CD14-positive monocyte (primary cell): ENCODE data around the gene IRF8. TPM values are rescaled to one million over a fixed set of nuclear protein-coding genes. Genes with fewer than 3 reads are reported as not detected.

Experiments
- DNase-seq, 3 donors: peaks; one replicate each; pipeline ENCODE4 v3.0.0-alpha.2; 2011 to 2022
- H2AFZ ChIP-seq: 2 replicates; pipeline ENCODE4 v1.6.0; 2012; ENCODE audit warnings: mild to moderate bottlenecking, low read depth, low read length, inconsistent platforms; ENCODE audit not compliant: insufficient read depth, poor library complexity, severe bottlenecking
- H3K27ac ChIP-seq, 2 donors: 1 replicate in 1 of 2; 2 replicates in 1 of 2; pipeline ENCODE4 v1.5.1; 2012 to 2013; ENCODE audit warnings: low read length in 2 of 2, control low read depth in 1 of 2, inconsistent platforms in 1 of 2, low read depth in 1 of 2, mild to moderate bottlenecking in 1 of 2
- H3K27me3 ChIP-seq, 2 donors: one replicate each; pipeline versions ENCODE4 v1.6.0 to v1.6.1; 2011 to 2013; ENCODE audit warnings: low read length in 2 of 2; ENCODE audit not compliant: control insufficient read depth in 2 of 2, insufficient read depth in 2 of 2
- H3K36me3 ChIP-seq, 2 donors: replicated peaks in 1 of 2; 1 replicate in 1 of 2; 2 replicates in 1 of 2; pipeline versions ENCODE4 v1.5.1 to v1.6.1; 2012 to 2013; ENCODE audit warnings: low read length in 2 of 2, control low read depth in 1 of 2, inconsistent platforms in 1 of 2, mild to moderate bottlenecking in 1 of 2; ENCODE audit not compliant: insufficient read depth in 2 of 2, control insufficient read depth in 1 of 2
- H3K4me1 ChIP-seq, 2 donors: 1 replicate in 1 of 2; 2 replicates in 1 of 2; pipeline versions ENCODE4 v1.5.1 to v1.6.1; 2012 to 2013; ENCODE audit warnings: low read length in 2 of 2, control low read depth in 1 of 2, inconsistent platforms in 1 of 2, mild to moderate bottlenecking in 1 of 2, moderate library complexity in 1 of 2; ENCODE audit not compliant: insufficient read depth in 2 of 2, control insufficient read depth in 1 of 2
- H3K4me2 ChIP-seq: replicated peaks from 2 replicates; pipeline ENCODE3; 2012; ENCODE audit warnings: low read length, moderate library complexity, mild to moderate bottlenecking; ENCODE audit not compliant: poor library complexity, severe bottlenecking; ENCODE audit errors: extremely low read depth
- H3K4me3 ChIP-seq, 3 experiments: fragments of 200-600 bp in 1 of 3; sonication (generic) in 1 of 3; replicated peaks in 1 of 3; 1 replicate in 2 of 3; 2 replicates in 1 of 3; pipeline ENCODE4 v1.5.1; 2011 to 2013; ENCODE audit warnings: low read length in 3 of 3, mild to moderate bottlenecking in 3 of 3, control low read depth in 2 of 3, low read depth in 2 of 3, inconsistent platforms in 1 of 3, moderate library complexity in 1 of 3
- H3K79me2 ChIP-seq: 2 replicates; pipeline ENCODE4 v1.6.0; 2012; ENCODE audit warnings: mild to moderate bottlenecking, control low read depth, inconsistent platforms, low read length, moderate library complexity; ENCODE audit not compliant: insufficient read depth
- H3K9ac ChIP-seq: 2 replicates; pipeline ENCODE4 v1.6.0; 2017; ENCODE audit warnings: low read length, mild to moderate bottlenecking; ENCODE audit not compliant: insufficient read depth, poor library complexity, severe bottlenecking
- H3K9me3 ChIP-seq, 2 donors: replicated peaks in 1 of 2; 1 replicate in 1 of 2; 2 replicates in 1 of 2; pipeline versions ENCODE4 v1.5.1 to v1.6.1; 2012 to 2013; ENCODE audit warnings: low read length in 2 of 2, control low read depth in 1 of 2; ENCODE audit not compliant: control insufficient read depth in 1 of 2, insufficient read depth in 1 of 2
- H4K20me1 ChIP-seq: 2 replicates; pipeline ENCODE4 v1.6.0; 2012; ENCODE audit warnings: mild to moderate bottlenecking, low read length, control low read depth, moderate library complexity; ENCODE audit not compliant: insufficient read depth
- H3K27ac Mint-ChIP-seq, 7 donors: one replicate each; pipeline ENCODE4 v1.8.0; 2020; ENCODE audit warnings: mild to moderate bottlenecking in 7 of 7, mixed read lengths in 7 of 7, moderate library complexity in 6 of 7, inconsistent platforms in 2 of 7
- H3K27me3 Mint-ChIP-seq, 3 donors: one replicate each; pipeline ENCODE4 v1.8.0; 2021 to 2022; ENCODE audit warnings: low read depth in 3 of 3, mild to moderate bottlenecking in 3 of 3, mixed read lengths in 3 of 3, moderate library complexity in 3 of 3, inconsistent platforms in 1 of 3
- H3K36me3 Mint-ChIP-seq, 2 donors: one replicate each; pipeline ENCODE4 v1.8.0; 2020; ENCODE audit warnings: mixed read lengths in 2 of 2, inconsistent platforms in 1 of 2, mild to moderate bottlenecking in 1 of 2
- H3K4me1 Mint-ChIP-seq: one replicate; pipeline ENCODE4 v1.8.0; 2020; ENCODE audit warnings: mild to moderate bottlenecking, mixed read lengths
- H3K4me3 Mint-ChIP-seq, 2 donors: one replicate each; pipeline ENCODE4 v1.8.0; 2020; ENCODE audit warnings: mild to moderate bottlenecking in 2 of 2, mixed read lengths in 2 of 2, moderate library complexity in 1 of 2
- H3K9me3 Mint-ChIP-seq, 7 donors: one replicate each; pipeline ENCODE4 v1.8.0; 2020 to 2022; ENCODE audit warnings: mixed read lengths in 7 of 7, mild to moderate bottlenecking in 6 of 7, moderate library complexity in 6 of 7, inconsistent platforms in 2 of 7
- CTCF ChIP-seq: fragments of 200-600 bp; IDR thresholded peaks from one replicate; pipeline ENCODE4 v1.8.0; 2022; ENCODE audit warnings: antibody characterized with exemption, mild to moderate bottlenecking
- whole genome bisulfite sequencing: methylation state at CpG from one replicate; pipeline ENCODE4 v1.1.5; 2013; ENCODE audit warnings: missing lambda C conversion rate; ENCODE audit not compliant: insufficient coverage; 5-methylcytosine and 5-hydroxymethylcytosine counted together
- intact Hi-C, 2 donors: fragments of 100-400 bp; cut with micrococcal nuclease; formaldehyde crosslinking; loops; one replicate each; pipeline versions ENCODE4 v1.15.0 to v1.15.1; 2023
- polyA plus RNA-seq, 3 donors: library from polyadenylated mRNA; depleted of rRNA in 1 of 3; unstranded in 2 of 3; stranded (reverse) in 1 of 3; fragments of 300-500 nt in 2 of 3; fragments of >200 nt in 1 of 3; fragmentation: Illumina TruSeq in 2 of 3; gene quantifications; 1 replicate in 2 of 3; 2 replicates in 1 of 3; pipeline ENCODE4 v1.2.3, GENCODE V29; 2012 to 2021

The IRF8 gene
- polyA plus RNA-seq, 3 donors = 157 to 187 (median 184) TPM

GRCh38 chr16:85929259-85929721 is 30.3 kb downstream of the IRF8 start:
- WGBS = 92% methylated on average over 16 of the region's 16 CpGs
- Mint-ChIP-seq H3K4me1 (peaks cover 74% of the 10 kb centered on the region), H3K9me3 (peaks cover 0 to 5% (median 0%) of the 10 kb centered on the region in 7 donors)

DNA sequence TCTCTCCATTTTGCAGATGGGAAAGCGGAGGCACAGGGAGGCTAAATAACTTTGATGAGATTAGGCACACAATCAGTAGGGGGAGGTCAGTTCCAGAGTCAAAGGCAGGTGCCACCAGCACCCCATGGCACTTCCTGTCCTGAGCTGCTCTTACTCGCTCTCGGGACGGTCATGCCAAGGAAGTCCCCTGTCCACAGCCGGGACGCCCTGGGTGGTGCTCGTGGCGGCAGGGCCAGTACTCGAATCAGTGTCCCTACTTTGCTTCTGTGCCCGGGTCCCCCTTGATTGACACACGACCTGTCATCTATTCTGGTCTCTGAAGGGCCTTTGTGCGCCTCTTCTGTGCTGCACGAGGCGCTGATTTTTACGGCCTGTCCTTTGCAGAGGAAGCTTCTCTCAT is 31.3 kb downstream of the IRF8 start:
- H3K4me2 ChIP-seq = no peak overlapping the region
- intact Hi-C loops = loop anchor here in 1 of 2 donors (5.0 kb wide), 1 partner anchor 47 kb away; no protein-coding TSS in a partner anchor
- peaks cover 73% of the 10 kb centered on the region for H3K4me1 Mint-ChIP-seq
- H3K36me3 ChIP-seq = no peaks in the 10 kb centered on the region
- no peak overlapping the region for H3K4me3 ChIP-seq
- H3K9me3 Mint-ChIP-seq = peaks cover 0 to 3% (median 0%) of the 10 kb centered on the region in 7 donors
- peaks cover 0 to 8% (median 2%) of the 10 kb centered on the region in 3 donors for H3K27me3 Mint-ChIP-seq
- peak overlapping the region in 6 of 7 donors; percentile 34 to 71 (median 54) for H3K27ac Mint-ChIP-seq
- no peaks in the 10 kb centered on the region for H3K27me3 ChIP-seq
- no peak for TF ChIP-seq CTCF
- H2AFZ ChIP-seq = no peak overlapping the region
- DNase-seq = peak in 1 of 3 donors; percentile 70
- no peaks in the 10 kb centered on the region for H3K9me3 ChIP-seq
- H4K20me1 ChIP-seq = no peaks in the 10 kb centered on the region
- no peak overlapping the region for H3K9ac ChIP-seq
- no peak overlapping the region for H3K27ac ChIP-seq
- H3K4me3 Mint-ChIP-seq = no peak overlapping the region
- peaks cover 3 to 10% of the 10 kb centered on the region in 2 donors for H3K36me3 Mint-ChIP-seq
- peaks cover 18% of the 10 kb centered on the region for H3K79me2 ChIP-seq
- 32% methylated on average over 15 of the region's 15 CpGs for WGBS
- peaks cover 62 to 65% of the 10 kb centered on the region in 2 donors for H3K4me1 ChIP-seq

More at GRCh38 chr16:85929259-85929721, 30.3 kb downstream of the IRF8 start:
- H2AFZ ChIP-seq = no peak overlapping the region
- no peak overlapping the region for H3K27ac ChIP-seq
- intact Hi-C loops = no loop called here
- TF ChIP-seq CTCF = no peak
- H3K4me1 ChIP-seq = peaks cover 62 to 69% of the 10 kb centered on the region in 2 donors
- H3K27ac Mint-ChIP-seq = peak overlapping the region in 5 of 7 donors; percentile 8 to 92 (median 68)
- no peak overlapping the region for H3K4me2 ChIP-seq
- H3K9me3 ChIP-seq = no peaks in the 10 kb centered on the region
- H3K27me3 Mint-ChIP-seq = peaks cover 0 to 8% (median 2%) of the 10 kb centered on the region in 3 donors
- DNase-seq = no peak
- H3K4me3 Mint-ChIP-seq = no peak overlapping the region
- peaks cover 11% of the 10 kb centered on the region for H3K79me2 ChIP-seq
- no peaks in the 10 kb centered on the region for H3K36me3 ChIP-seq
- no peaks in the 10 kb centered on the region for H3K27me3 ChIP-seq
- no peak overlapping the region for H3K9ac ChIP-seq
- peaks cover 3 to 11% of the 10 kb centered on the region in 2 donors for H3K36me3 Mint-ChIP-seq
- no peak overlapping the region for H3K4me3 ChIP-seq
- H4K20me1 ChIP-seq = no peaks in the 10 kb centered on the region
